OCI-LY3 (cell line): ENCODE results near the gene MCF2L2.

Source experiments
- H2AFZ ChIP-seq: fragments of 200-600, 300-600 bp; shearing (Covaris generic); 2 replicates; pipeline ENCODE4 v1.6.0; 2014; ENCODE audit warnings: antibody characterized with exemption, low read depth, low read length
- H3K27ac ChIP-seq: fragments of 200-600, 300-600 bp; sonication (generic); 2 replicates; pipeline ENCODE4 v1.5.1; 2014; ENCODE audit warnings: mild to moderate bottlenecking, low read length, moderate library complexity, mixed read lengths
- H3K27me3 ChIP-seq: fragments of 200-600, 300-600 bp; sonication (generic); 2 replicates; pipeline ENCODE4 v1.6.1; 2014; ENCODE audit warnings: low read depth, low read length, mixed read lengths
- H3K36me3 ChIP-seq: fragments of 200-600, 300-600 bp; sonication (generic); replicated peaks from 2 replicates; pipeline ENCODE3; 2014; ENCODE audit warnings: low read depth, low read length, mixed read lengths
- H3K4me1 ChIP-seq: fragments of 300-600, 200-600 bp; sonication (generic); 2 replicates; pipeline ENCODE4 v1.6.1; 2014; ENCODE audit warnings: low read length, mixed read lengths
- H3K4me2 ChIP-seq: fragments of 200-600, 300-600 bp; sonication (generic); 2 replicates; pipeline ENCODE4 v1.6.1; 2014; ENCODE audit warnings: low read length, mixed read lengths
- H3K4me3 ChIP-seq: fragments of 300-600, 200-600 bp; sonication (generic); 2 replicates; pipeline ENCODE4 v1.5.1; 2014; ENCODE audit warnings: antibody characterized with exemption, mild to moderate bottlenecking, low read length, moderate library complexity
- H3K79me2 ChIP-seq: fragments of 300-600, 200-600 bp; shearing (Covaris generic); 2 replicates; pipeline ENCODE4 v1.6.1; 2014; ENCODE audit warnings: mild to moderate bottlenecking, low read length, mixed read lengths
- H3K9ac ChIP-seq: fragments of 300-600, 200-600 bp; shearing (Covaris generic); 2 replicates; pipeline ENCODE4 v1.6.0; 2014; ENCODE audit warnings: mild to moderate bottlenecking, low read length, moderate library complexity
- H3K9me3 ChIP-seq: fragments of 200-600, 300-600 bp; shearing (Covaris generic); 2 replicates; pipeline ENCODE4 v1.6.1; 2014; ENCODE audit warnings: low read length, mixed read lengths; ENCODE audit not compliant: insufficient read depth
- H4K20me1 ChIP-seq: fragments of 200-600, 300-600 bp; sonication (generic); 2 replicates; pipeline ENCODE4 v1.6.1; 2016; ENCODE audit warnings: low read length, mixed read lengths; ENCODE audit not compliant: insufficient read depth
- CTCF ChIP-seq: fragments of 200-600, 300-600 bp; sonication (generic); IDR thresholded peaks from 2 replicates; pipeline ENCODE4 v1.5.1; 2014; ENCODE audit warnings: antibody characterized with exemption, low read length, low read depth
- EZH2phosphoT487 ChIP-seq: fragments of 200-600 bp; shearing (Covaris generic); IDR thresholded peaks from 2 replicates; pipeline ENCODE4 v1.6.1; 2018; ENCODE audit warnings: antibody characterized with exemption, mixed run types, low read depth

MCF2L2 gene

GRCh38 chr3:183247011-183247589, 181.3 kb downstream of the MCF2L2 start:
- Histone ChIP-seq H3K4me3 (no peak overlapping the region), H3K4me2 (no peak overlapping the region), H3K79me2 (no peaks in the 10 kb centered on the region), H3K4me1 (no peaks in the 10 kb centered on the region), H3K9me3 (no peaks in the 10 kb centered on the region), H3K27ac (no peak overlapping the region), H3K9ac (no peak overlapping the region), H3K36me3 (peaks cover 2% of the 10 kb centered on the region), H3K27me3 (no peaks in the 10 kb centered on the region), H2AFZ (no peak overlapping the region), H4K20me1 (no peaks in the 10 kb centered on the region)
- TF ChIP-seq EZH2phosphoT487 (no peak), CTCF (no peak)

- Histone ChIP-seq H3K4me2 (no peak overlapping the region), H3K9ac (no peak overlapping the region)
These were observed 183.4 kb downstream of the MCF2L2 start for GRCh38 chr3:183244981-183245476.

GRCh38 chr3:183244219-183244618, 184.2 kb downstream of the MCF2L2 start:
- Histone ChIP-seq H3K4me3 (no peak overlapping the region), H3K36me3 (peaks cover 2% of the 10 kb centered on the region), H3K4me2 (no peak overlapping the region), H3K4me1 (no peaks in the 10 kb centered on the region), H2AFZ (no peak overlapping the region), H3K27ac (no peak overlapping the region), H3K9ac (no peak overlapping the region), H3K79me2 (no peaks in the 10 kb centered on the region), H4K20me1 (no peaks in the 10 kb centered on the region), H3K27me3 (no peaks in the 10 kb centered on the region), H3K9me3 (0 out of 2 replicates have a peak, but pooled peaks cover 3% of the 10 kb centered on the region)
- TF ChIP-seq EZH2phosphoT487 (no peak), CTCF (no peak)

More at GRCh38 chr3:183244981-183245476, 183.4 kb downstream of the MCF2L2 start:
- H3K79me2 ChIP-seq = no peaks in the 10 kb centered on the region
- H3K4me1 ChIP-seq = no peaks in the 10 kb centered on the region
- H2AFZ ChIP-seq = no peak overlapping the region
- H3K36me3 ChIP-seq = peaks cover 2% of the 10 kb centered on the region
- no peaks in the 10 kb centered on the region for H4K20me1 ChIP-seq
- H3K27ac ChIP-seq = no peak overlapping the region
- no peak overlapping the region for H3K4me3 ChIP-seq
- no peaks in the 10 kb centered on the region for H3K27me3 ChIP-seq
- TF ChIP-seq CTCF = no peak
- TF ChIP-seq EZH2phosphoT487 = no peak
- 0 out of 2 replicates have a peak, but pooled peaks cover 3% of the 10 kb centered on the region for H3K9me3 ChIP-seq

GRCh38 chr3:183242431-183242830, 186.0 kb downstream of the MCF2L2 start:
- Histone ChIP-seq H3K4me3 (no peak overlapping the region), H4K20me1 (no peaks in the 10 kb centered on the region), H3K27ac (no peak overlapping the region), H3K4me2 (no peak overlapping the region), H3K36me3 (peaks cover 2% of the 10 kb centered on the region), H2AFZ (no peak overlapping the region), H3K9ac (no peak overlapping the region), H3K9me3 (0 out of 2 replicates have a peak, but pooled peaks cover 3% of the 10 kb centered on the region), H3K4me1 (no peaks in the 10 kb centered on the region), H3K27me3 (no peaks in the 10 kb centered on the region), H3K79me2 (no peaks in the 10 kb centered on the region)
- TF ChIP-seq EZH2phosphoT487 (no peak), CTCF (no peak)
